ENCODE measurements around the gene TSPEAR.
"Not testable (repeated sequence)": the region's sequence is repeated elsewhere in the genome, so short reads cannot be mapped to it uniquely, and the experiment has no call there.

The TSPEAR gene

DNA sequence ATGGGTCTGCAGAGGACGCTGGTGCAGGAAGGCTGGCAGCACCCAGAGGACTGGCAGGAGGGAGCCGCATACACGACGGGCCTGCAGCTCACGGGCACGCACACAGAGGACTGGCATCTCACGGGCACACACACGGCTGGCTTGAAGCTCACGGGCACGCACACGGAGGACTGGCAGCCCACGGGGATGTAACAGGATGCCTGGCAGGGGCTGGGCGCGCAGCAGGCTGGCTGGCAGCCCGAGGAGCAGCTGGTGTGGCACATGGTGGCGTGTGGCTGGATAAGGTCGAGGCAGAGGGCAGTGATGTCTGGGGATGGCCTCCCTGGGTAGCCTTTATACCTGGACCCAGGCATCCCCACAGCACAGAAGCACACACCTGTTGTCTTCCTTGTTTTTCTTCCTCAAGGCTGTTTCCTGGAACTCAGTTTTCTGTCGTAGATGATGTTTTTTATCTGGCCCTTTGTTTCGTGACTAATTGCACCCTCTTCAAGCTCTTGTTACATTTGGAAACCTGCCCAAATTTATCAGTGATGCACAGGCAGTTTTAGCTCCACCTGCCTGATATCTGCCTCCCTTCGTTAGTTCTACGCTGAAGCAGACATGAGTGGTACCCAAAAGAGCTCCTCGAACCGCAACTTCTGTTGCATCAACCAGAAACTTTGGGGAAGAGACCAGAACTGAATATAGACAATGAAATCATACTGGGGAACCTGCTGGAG lies 29.4 kb downstream of the TSPEAR start, which contains the start of gene KRTAP12-1:
TSS of gene KRTAP12-1 (minus strand) at position 303 of the 719 bp plus-strand sequence. CDS start at position 263, 40 bp downstream.
- DNase-seq, result no peak

DNA sequence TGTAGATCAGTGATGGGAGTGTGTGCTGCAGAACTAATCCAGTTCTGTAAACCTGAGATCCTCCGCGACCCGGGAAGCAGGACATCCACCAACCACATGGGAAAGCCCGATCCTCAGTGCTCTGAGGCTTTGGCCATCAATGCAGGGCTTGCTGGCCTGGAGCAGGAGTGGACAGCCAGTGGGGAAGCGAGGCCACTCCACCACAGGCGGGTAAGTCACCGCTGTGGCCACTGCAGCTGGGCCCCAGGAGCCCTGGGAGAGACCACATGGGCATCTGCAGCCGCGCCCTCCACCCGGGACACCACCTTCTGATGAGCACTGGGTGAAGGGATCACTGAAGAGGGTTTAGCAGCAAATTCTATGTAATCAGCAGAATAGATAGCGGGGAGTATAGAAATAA lies 30.2 kb downstream of the TSPEAR start:
- no peak for DNase-seq

DNA sequence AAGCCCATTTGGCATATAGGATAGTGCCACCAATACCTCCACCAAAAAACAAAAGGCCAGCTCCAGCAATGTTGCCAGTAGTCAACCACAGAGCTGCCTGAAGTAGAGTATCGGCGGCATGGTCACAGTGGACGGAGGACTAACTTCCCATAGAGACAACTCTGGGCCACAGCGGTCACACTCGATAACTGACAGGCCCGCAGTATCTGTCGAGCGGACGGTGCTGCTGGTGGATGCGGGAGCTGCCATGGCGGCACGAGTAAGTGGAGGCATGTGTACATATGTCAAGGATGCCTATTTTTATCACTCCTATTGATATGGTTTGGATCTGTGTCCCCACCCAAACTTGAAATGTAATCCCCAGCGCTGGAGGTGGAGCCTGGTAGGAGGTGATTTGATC lies 33.5 kb downstream of the TSPEAR start:
- no peak for DNase-seq

DNA sequence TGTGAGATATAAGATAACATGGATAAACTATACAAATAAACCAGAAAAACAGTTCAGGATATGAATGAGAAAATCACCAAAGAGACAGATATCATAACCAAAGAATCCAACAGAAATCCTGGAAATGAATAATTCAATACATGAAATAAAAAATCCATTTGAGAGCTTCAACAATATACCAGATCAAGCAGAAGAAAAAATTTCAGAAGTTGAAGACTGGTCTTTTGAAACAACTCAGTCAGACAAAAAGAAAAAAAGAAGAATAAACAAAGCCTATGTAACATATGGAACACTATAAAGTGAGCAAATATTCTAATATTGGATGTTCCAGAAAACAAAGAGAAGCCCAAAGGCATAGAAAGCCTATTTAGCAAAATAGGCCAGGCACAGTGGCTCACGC lies 39.5 kb downstream of the TSPEAR start:
- DNase-seq, result no peak

DNA sequence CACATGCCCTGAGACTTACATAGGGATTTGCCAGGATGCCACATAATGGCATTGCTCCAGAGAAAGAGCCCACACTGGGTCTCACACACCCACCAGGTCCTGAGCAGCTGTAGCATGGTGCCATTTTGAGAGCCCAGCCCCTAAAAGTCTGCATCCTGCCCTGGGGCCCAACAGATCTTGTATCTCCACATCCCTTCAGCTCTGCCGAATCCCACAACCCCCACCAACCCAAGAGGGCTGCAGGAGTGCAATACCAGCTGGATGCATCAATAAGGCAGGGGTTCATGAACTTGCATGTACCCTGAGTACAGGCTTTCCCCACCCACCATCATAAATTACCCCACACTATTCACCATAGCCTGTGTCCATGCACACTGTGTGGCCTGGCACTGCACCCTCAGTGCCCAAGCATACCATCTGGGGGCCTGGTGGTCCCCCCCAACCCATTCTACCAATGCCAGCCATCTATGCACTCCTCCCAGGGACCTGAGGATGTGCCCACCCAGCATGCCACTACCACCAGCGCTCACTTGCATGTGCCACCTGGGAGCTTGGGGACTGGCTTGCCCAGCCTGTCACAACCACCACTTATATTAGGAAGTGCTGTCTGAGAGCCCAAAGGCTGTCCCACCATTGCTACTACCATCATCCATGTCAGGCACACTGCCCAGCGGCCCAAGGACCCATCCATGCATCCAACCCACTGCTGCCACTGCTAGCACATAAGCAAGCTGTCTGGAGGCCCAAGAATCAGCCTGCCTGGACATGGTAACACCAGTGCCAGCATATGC lies 40.5 kb downstream of the TSPEAR start:
- DNase-seq, result no peak

DNA sequence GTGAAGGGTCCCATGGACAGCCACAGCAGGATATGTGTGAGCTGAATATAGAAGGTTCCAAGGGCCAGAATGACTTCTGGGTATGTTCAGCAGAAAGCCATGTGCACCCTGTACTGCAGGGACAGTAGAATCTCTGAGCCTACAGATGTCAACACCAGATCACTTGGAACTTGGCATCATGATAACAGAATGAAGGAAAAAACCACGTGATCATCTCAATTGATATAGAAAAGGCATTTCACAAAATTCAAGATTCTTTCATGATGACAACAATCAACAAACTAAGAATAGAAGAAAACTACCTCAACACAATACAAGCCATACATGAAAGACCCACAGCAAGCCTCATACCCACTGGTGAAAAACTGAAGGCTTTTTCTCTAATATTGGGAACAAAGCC lies 43.8 kb downstream of the TSPEAR start:
- no peak for DNase-seq

DNA sequence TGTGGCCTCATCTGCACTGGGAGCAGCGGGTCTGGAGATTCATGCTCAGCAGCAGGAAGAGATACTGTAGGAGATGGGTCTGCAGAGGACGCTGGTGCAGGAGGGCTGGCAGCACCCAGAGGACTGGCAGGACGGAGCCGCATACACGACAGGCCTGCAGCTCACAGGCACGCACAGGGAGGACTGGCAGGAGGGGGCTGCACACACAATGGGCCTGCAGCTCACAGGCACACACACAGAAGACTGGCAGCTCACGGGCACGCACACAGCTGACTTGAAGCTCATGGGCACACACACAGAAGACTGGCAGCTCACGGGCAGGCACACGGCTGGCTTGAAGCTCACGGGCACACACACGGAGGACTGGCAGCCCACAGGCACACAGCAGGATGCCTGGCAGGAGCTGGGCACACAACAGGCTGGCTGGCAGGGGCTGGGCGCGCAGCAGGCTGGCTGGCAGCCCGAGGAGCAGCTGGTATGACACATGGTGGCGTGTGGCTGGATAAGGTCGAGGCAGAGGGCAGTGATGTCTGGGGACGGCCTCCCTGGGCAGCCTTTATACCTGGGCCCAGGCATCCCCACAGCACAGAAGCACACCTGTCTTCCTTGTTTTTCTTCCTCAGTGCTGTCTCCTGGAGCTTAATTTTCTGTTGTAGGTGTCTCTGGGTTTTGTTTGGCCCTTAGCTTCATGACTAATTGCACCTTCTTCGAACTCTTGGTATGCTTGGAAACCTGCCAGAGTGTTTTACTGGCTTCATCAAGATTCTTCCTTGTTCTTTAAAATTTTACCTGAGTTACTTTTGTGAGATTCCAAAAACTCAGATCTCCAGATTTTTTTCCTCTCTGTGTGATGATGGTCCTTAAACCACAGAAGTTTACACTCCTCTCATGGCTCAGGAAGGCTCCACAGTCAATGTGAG lies 44.7 kb downstream of the TSPEAR start, which contains the start of gene KRTAP12-2:
TSS of gene KRTAP12-2 (minus strand) at position 527 of the 920 bp plus-strand sequence. CDS start at position 486, 41 bp downstream.
- DNase-seq, result no peak

DNA sequence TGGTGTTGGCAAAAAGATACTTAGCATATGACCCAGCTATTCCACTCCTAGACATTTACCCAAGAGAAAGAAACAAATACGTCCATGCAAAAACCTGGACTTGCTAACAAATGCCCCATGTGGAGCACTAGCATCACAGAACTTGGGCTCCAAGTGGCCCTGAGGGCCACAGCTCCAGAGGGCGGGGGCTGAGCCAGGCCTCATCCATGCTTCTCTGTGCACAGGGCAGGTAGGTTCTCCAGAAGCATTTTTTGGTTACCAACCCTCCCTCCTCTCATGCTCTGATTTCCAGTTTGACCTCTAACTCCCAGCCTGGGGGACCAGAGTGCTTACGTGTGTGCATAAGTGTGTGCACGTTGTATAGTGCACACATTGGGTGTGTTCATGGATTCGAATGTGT lies 46.7 kb downstream of the TSPEAR start:
- no peak for DNase-seq

DNA sequence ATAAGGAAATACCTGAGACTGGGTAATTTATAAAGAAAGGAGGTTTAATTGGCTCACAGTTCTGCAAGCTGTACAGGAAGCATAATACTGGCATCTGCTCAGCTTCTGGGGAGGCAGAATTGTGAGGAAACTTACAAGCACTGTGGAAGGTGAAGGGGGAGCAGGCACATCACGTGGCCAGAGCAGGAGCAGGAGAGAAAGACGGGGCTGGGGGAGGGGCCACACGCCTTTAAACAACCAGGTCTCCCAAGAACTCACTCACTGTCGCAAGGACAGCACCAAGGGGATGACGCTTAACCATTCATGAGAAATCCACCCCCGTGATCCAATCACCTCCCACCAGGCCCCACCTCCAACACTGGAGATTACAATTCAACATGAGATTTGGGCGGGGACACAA lies 49.8 kb downstream of the TSPEAR start:
- not testable (repeated sequence) for DNase-seq

DNA sequence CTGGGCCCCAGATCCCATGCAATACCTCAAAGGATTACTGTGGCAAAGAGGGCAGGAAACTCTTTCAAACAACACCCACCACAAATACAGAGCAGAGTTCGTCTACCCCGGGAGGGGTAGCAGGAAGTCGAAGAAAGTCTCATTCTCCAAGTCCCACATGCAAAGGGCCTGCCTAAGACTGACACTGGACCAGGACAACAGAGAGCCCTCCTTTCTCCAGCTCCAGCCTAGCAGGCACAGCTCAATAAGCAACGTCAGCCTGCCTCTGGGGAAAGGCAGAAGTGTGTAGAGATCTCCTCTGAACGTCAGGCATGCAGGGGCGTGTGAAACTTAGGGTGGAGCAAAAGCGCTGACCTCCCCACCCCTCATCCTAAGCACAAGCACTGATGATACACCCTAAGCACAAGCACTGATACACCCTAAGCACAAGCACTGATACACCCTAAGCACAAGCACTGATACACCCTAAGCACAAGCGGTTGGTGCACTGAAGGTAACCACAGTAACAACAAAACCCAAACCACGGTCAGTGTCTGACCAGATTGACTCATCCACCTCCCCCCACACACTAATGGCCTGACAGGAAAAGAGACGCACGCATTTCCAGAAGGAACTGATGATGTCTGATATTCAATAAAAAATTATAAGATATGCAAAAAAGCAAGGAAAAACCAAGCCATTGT lies 52.3 kb downstream of the TSPEAR start:
- DNase-seq, result no peak

DNA sequence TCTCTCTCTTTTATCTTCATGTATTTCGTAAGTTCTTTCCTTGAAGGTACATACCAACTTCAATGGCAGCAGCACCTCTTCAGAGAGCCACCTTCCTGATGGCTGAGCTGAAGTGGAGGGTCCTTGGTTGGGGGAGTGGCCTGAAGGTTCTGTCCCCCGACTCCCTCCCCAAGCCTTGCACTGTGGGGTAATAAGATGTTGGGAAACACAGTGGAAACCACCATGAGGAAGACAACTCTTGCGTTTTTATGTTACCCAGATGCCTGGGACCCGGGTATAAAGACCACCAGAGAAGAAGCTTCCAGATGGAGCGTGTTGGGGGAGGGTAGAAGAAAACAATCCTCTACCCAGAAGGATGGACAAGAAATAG lies 52.8 kb downstream of the TSPEAR start:
- DNase-seq, result no peak

DNA sequence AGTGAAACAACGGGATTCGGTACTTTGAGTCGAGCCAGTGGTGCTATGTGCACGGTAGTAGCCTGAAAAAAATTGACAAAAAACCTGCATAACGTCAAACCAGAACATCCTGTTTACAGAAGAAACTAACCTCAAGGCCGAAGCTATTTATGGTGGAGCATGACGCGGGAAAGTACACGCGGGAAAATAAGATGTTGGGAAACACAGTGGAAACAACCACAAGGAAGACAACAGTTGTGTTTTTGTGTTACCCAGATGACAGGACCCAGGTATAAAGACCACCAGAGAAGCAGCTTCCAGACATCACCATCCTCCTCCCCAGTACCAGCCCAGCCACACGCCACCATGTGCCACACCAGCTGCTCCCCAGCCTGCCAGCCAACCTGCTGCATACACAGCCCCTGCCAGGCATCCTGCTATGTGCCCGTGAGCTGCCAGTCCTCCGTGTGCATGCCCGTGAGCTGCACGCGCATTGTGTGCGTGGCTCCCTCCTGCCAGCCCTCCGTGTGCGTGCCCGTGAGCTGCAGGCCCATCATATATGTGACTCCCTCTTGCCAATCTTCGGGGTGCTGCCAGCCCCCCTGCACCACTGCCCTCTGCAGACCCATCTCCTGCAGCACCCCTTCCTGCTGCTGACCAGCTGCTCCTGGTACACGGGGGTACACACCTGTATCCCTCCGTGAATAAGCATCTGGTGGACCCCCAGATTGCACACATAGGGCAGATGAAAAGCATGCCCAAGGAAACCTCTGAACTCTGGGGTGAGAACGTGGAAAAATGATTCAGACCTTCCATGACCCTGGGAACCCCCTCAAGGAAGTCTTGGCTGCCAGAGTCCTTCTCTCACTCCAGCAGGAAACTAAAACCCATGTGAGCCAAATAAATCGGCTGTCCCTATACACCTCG lies 53.5 kb downstream of the TSPEAR start, which contains the start of gene KRTAP12-3:
TSS of gene KRTAP12-3 (plus strand) at position 298 of the 906 bp plus-strand sequence. CDS start at position 346, 48 bp downstream.
- no peak for DNase-seq

DNA sequence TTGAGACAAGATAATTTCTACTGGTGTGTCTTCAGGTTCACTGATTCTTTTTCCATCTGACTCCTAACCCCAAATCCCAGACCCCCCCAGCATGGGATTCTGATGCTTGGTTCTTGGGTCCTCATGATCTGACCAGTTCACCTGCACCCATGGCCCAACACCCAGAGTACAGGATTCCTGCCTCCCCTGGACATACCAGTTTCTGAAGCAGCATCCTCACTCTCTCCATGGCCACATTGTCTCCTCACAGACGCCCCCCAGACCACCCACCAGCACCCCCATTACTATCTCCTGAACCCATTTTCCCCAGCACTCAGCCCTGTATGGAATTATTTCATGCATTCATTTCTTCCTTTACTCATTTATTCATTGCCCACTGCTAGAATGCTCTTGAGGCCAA lies 54.5 kb downstream of the TSPEAR start:
- no peak for DNase-seq

DNA sequence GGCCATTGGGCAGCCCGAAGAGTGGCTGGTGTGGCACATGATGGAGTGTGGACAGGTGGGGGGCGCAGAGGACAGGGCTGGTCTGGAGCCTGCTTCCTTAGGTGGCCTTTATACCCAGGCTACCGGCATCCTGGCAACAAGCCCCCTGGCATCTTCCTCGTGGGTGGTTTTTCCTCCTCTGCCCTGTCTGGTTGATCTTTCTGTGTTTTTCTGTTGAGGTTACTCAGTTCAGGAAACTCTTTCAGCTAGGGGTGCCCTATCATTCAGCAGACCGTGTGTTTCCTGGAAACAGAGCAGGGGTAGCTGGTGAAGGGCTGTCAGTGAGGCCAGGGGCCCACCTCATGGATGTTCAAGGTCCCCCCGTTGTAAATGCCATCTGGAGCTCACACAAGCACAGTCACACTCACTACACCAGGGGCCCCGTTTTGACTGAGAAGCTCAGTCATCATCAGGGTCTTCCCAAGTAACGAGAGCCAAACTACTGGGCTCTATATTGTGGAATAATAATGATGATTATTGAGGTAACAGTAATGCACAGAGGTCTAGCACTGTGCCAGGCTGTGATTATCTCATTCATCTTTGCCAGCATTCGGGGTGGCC lies 56.7 kb downstream of the TSPEAR start, which contains the start of gene KRTAP12-4:
TSS of gene KRTAP12-4 (minus strand) at position 84 of the 600 bp plus-strand sequence. CDS start at position 39, 45 bp downstream.
- no peak for DNase-seq

DNA sequence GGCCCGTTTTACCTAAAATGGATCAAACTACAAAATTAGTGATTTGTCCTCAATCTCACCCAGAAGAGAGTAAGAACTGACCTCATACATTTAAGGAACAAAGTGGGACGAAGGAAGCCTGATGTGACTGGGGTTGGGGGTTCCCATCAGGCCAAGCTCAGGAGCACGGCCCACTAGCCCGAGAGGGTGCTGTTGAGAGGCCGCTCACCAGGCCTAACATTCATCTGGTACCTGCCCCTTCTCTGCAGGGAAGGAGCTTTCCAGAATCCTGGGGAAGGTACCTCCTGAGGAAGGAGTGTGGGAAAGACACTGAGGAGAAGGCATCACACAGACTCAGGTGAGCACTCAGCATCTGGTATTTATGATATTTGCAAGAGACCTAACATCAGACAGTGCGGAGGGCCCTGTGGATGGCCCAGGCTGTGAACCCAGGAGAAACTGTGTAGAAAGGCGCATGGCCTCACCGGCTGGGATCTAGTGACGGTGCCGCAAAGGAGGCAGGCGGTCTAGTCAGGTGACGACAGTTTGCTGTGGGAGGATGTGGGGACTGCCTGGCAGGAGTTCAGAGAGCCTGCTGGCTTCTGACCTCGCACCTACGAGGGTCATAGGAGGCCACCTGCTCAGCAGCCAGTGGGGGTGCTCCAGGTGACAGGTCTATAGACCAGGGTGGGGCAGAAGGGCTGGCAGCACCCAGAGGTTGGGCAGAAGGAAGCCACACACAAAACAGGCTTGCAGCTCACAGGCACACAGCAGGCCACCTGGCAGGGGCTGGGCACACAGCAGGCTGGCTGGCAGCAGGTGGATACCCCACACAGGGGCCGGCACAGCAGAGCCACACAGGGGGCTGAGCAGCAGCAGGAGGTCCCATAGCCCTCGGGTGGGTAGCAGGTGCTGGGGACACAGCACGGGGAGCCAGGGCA lies 57.5 kb downstream of the TSPEAR start:
- DNase-seq, result no peak

DNA sequence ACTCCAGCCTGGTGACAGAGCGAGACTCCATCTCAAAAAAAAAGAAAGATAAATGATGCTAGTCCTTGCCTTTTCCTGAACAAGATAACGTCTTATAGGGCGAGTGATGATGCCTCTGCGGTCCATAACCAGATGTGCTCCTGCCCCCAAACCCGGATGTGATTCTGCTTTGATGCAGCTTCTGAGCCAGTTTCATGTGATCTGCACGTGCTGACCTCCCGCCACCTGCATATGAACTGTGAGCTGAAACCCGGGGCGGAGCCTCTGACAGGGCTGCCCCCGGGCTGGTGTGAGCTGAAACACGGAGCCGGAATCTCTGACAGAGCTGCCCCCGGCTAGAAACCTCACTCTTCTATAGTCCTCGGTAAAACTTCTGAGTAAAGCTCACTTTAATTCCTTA lies 58.2 kb downstream of the TSPEAR start:
- DNase-seq, result no peak

DNA sequence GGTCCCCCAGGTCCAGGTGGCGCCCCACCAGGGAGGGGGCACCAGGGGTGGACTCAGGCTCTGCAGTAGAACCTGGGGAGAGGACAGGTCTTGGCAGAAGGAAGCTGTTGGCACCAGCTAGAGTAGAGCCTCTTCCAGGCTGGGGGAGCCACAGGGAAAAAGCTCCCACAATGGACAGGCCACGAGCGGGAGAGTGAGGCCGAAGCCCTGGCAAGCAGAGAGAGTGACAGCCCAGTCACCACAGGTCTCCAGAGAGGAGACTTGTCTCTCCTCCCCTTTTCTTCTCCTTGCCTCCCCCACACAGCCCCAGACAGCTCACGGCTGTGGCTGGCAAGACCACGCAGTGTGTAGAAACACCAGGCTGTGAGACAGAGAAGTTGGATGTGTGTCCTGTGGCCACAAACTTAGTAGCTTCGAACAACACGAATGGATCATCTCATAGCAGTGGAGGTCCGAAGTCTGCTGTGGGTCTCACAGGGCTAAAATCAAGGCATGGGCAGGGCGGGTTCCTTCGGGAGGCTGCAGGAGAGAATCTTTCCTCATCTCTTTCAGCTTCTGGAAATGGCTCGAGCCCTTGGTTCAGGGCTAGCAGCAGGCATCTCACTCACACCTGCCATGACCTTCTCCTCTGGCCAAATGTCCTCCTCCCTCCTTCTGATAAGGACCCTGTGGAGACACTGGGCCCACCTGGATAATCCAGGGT lies 60.2 kb downstream of the TSPEAR start:
- DNase-seq, result no peak

DNA sequence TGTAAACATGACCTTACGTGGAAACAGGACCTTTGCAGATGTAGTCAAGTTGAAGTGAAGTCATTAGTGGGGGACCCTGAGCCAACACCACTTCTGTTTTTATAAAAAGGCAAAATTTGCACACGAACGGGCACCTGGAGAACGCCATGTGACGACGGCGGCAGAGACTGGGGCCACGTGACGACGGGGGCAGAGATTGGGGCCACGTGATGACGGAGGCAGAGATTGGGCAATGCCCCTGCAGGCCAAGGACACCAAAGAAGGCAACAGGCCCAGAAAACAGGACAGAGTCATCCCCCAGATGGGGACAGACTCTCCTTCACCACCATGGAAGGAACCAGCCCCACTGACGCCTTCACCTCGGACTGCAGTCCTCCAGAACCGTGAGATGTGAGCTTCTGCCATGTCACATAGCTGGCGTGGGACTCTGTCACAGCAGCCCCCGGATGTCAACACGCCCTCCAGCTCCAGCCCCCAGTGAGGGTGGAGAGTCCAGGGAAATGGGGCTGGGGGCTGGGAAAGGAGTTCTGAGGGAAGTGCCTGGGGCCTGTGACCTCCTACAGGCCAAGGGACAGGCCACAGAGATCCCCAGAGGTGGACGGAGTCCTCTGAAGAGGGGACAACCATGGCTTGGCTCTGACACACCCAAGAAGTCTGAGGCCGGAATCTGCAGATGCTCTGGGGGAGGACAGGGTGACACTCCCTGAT lies 61.0 kb downstream of the TSPEAR start:
- no peak for DNase-seq

All from inflammatory macrophage (primary cell).